Measurements from ENCODE around the gene SHISA9. TPM values are rescaled to one million over a fixed set of nuclear protein-coding genes. Genes with fewer than 3 reads are reported as not detected.

The SHISA9 gene
- total and polyA plus RNA-seq, 2 donors from 2014 or later = 0.95 to 2.8 TPM

DNA sequence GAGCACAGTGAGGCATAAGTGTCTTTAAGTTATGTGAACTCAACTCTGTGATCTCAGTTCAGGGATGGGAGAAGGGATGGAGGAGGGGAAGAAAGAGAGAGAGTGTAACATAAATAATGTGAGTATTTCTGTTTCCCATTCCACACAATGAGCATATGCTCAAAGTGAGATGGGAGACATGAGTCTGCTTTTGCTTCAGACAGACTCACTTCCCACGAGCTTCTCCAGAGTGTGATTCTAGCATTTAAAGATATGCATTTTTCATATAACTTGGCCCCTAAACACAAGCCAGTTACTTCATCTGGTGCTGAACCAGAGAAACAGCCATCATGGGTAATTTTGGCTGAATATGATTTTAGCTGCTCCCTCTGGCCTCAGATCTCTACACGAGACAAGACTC lies 35.0 kb downstream of the SHISA9 start:
- intact Hi-C loops (cut with DNase I) = no loop called here
- TF ChIP-seq, protein P1, sequence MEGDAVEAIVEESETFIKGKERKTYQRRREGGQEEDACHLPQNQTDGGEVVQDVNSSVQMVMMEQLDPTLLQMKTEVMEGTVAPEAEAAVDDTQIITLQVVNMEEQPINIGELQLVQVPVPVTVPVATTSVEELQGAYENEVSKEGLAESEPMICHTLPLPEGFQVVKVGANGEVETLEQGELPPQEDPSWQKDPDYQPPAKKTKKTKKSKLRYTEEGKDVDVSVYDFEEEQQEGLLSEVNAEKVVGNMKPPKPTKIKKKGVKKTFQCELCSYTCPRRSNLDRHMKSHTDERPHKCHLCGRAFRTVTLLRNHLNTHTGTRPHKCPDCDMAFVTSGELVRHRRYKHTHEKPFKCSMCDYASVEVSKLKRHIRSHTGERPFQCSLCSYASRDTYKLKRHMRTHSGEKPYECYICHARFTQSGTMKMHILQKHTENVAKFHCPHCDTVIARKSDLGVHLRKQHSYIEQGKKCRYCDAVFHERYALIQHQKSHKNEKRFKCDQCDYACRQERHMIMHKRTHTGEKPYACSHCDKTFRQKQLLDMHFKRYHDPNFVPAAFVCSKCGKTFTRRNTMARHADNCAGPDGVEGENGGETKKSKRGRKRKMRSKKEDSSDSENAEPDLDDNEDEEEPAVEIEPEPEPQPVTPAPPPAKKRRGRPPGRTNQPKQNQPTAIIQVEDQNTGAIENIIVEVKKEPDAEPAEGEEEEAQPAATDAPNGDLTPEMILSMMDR (IDR thresholded peaks at IDR 0.05; ENCODE audit: borderline replicate concordance, extremely low read depth, insufficient read depth) = no peak

DNA sequence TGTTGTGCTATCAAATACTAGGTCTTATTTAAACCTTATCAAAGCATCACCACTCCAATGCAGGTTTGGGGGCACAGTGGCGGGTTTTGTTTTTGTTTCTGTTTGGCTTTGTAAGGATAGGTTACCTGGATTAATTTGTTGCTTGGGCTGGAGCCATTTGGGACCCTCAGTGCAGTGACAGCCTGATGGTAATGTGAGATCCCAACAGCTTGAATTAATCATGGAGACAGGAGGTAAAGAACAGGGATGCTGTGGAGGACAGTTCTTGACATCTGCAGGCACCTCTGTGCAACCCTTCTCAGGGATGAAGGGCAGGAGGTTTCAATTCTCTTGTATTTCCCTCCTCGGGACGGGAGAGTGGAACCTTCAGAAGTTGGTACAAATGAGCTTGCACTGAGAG lies 40.5 kb downstream of the SHISA9 start:
- Histone ChIP-seq H3K9me3 (ENCODE audit: control insufficient read depth in 2 of 3, insufficient read depth in 1 of 3, low read length in 3 of 3) (no peaks in the 10 kb centered on the region), H3K4me1 (ENCODE audit: control insufficient read depth in 2 of 3, insufficient read depth in 2 of 3, low read depth in 1 of 3, low read length in 3 of 3) (no peaks in the 10 kb centered on the region), H3K27ac (ENCODE audit: low read depth in 2 of 2, low read length in 2 of 2) (no peak overlapping the region), H3K4me3 (ENCODE audit: low read length in 3 of 3) (no peak overlapping the region), H3K9ac (ENCODE audit: low read length in 3 of 3) (no peak overlapping the region), H3K27me3 (ENCODE audit: control insufficient read depth, insufficient read depth, low read length) (no peaks in the 10 kb centered on the region), H3K36me3 (ENCODE audit: control insufficient read depth in 2 of 3, insufficient read depth in 3 of 3, low read length in 3 of 3) (no peaks in the 10 kb centered on the region)
- no peak for FAIRE-seq
- DNase-seq = peak in 4 of 5 donors; percentile 35 to 75 (median 49)
- TF ChIP-seq, protein P1 (IDR thresholded peaks at IDR 0.05; ENCODE audit: borderline replicate concordance, extremely low read depth, insufficient read depth) = no peak
- intact Hi-C loops (cut with DNase I) = no loop called here

More for the DNA sequence above, 35.0 kb downstream of the SHISA9 start:
- Histone ChIP-seq H3K4me1 (ENCODE audit: control insufficient read depth in 2 of 3, insufficient read depth in 2 of 3, low read depth in 1 of 3, low read length in 3 of 3) (no peaks in the 10 kb centered on the region), H3K9me3 (ENCODE audit: control insufficient read depth in 2 of 3, insufficient read depth in 1 of 3, low read length in 3 of 3) (no peaks in the 10 kb centered on the region), H3K9ac (ENCODE audit: low read length in 3 of 3) (no peak overlapping the region), H3K4me3 (ENCODE audit: low read length in 3 of 3) (no peak overlapping the region), H3K36me3 (ENCODE audit: control insufficient read depth in 2 of 3, insufficient read depth in 3 of 3, low read length in 3 of 3) (no peaks in the 10 kb centered on the region), H3K27me3 (ENCODE audit: control insufficient read depth, insufficient read depth, low read length) (no peaks in the 10 kb centered on the region), H3K27ac (ENCODE audit: low read depth in 2 of 2, low read length in 2 of 2) (no peak overlapping the region)
- DNase-seq (no peak), FAIRE-seq (no peak)

DNA sequence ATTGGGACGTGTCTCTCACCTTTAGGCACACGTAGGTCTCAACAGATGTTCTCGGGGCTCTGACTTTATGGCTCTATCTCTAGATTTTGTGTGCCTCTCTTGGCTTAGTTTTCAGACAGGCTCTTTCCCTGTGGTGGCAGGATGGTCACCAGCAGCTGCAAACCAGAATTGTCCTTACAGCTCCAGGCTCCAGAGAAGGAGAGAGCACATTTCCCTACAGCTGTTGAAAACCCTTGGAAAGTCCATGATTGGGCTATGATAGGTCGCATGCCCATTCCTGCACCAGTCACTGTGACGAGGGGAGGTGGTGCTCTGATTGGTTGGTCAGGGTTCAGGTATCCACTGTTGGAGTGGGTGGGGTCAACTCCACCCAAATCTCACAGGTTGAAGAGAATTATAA lies 41.5 kb downstream of the SHISA9 start:
- TF ChIP-seq, protein P1 (IDR thresholded peaks at IDR 0.05; ENCODE audit: borderline replicate concordance, extremely low read depth, insufficient read depth) = no peak
- DNase-seq (no peak), FAIRE-seq (no peak)
- no peaks in the 10 kb centered on the region for H3K4me1 ChIP-seq (ENCODE audit: control insufficient read depth in 2 of 3, insufficient read depth in 2 of 3, low read depth in 1 of 3, low read length in 3 of 3)
- no peaks in the 10 kb centered on the region for H3K9me3 ChIP-seq (ENCODE audit: control insufficient read depth in 2 of 3, insufficient read depth in 1 of 3, low read length in 3 of 3)
- intact Hi-C loops (cut with DNase I) = no loop called here
- H3K4me3 ChIP-seq (ENCODE audit: low read length in 3 of 3) = no peak overlapping the region
- H3K36me3 ChIP-seq (ENCODE audit: control insufficient read depth in 2 of 3, insufficient read depth in 3 of 3, low read length in 3 of 3) = no peaks in the 10 kb centered on the region
- no peak overlapping the region for H3K27ac ChIP-seq (ENCODE audit: low read depth in 2 of 2, low read length in 2 of 2)
- H3K9ac ChIP-seq (ENCODE audit: low read length in 3 of 3) = no peak overlapping the region
- H3K27me3 ChIP-seq (ENCODE audit: control insufficient read depth, insufficient read depth, low read length) = no peaks in the 10 kb centered on the region

DNA sequence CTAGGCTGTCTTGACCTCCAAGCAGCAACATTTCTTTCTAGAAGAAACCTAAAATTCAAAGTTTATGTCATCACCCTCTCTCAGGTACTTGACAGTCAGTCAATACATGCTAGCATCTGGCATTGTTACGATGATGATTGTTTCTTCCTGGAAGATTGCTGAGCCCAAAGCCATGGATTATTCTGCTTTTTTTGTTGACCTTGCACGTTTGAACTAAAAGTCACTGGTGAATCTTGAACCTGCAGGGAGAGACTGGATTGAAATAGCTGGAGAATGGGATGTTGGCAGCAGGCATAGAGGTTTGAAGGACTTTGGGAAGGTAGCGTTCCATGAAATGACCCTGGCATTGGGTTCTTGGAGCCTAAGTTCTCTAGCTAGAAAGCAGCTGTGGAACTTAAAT lies 42.9 kb downstream of the SHISA9 start:
- H3K27me3 ChIP-seq (ENCODE audit: control insufficient read depth, insufficient read depth, low read length) = no peaks in the 10 kb centered on the region
- H3K4me3 ChIP-seq (ENCODE audit: low read length in 3 of 3) = no peak overlapping the region
- intact Hi-C loops (cut with DNase I) = no loop called here
- no peak overlapping the region for H3K27ac ChIP-seq (ENCODE audit: low read depth in 2 of 2, low read length in 2 of 2)
- DNase-seq = no peak
- H3K36me3 ChIP-seq (ENCODE audit: control insufficient read depth in 2 of 3, insufficient read depth in 3 of 3, low read length in 3 of 3) = no peaks in the 10 kb centered on the region
- H3K4me1 ChIP-seq (ENCODE audit: control insufficient read depth in 2 of 3, insufficient read depth in 2 of 3, low read depth in 1 of 3, low read length in 3 of 3) = no peaks in the 10 kb centered on the region
- H3K9ac ChIP-seq (ENCODE audit: low read length in 3 of 3) = no peak overlapping the region
- FAIRE-seq = no peak
- H3K9me3 ChIP-seq (ENCODE audit: control insufficient read depth in 2 of 3, insufficient read depth in 1 of 3, low read length in 3 of 3) = no peaks in the 10 kb centered on the region
- TF ChIP-seq, protein P1 (IDR thresholded peaks at IDR 0.05; ENCODE audit: borderline replicate concordance, extremely low read depth, insufficient read depth) = no peak

Measured in kidney (tissue), 14 donors.